ENCODE data around the gene THOC6. TPM values are rescaled to one million over a fixed set of nuclear protein-coding genes. Genes with fewer than 3 reads are reported as not detected.
"Not testable (repeated sequence)": the region's sequence is repeated elsewhere in the genome, so short reads cannot be mapped to it uniquely, and the experiment has no call there.

Gene THOC6
- total RNA-seq, 1 donor, result 28.1 TPM

GRCh38 chr16:3075523-3075915 is 51.7 kb downstream of the THOC6 start:
- DNase-seq (ENCODE audit: low read depth), result no peak
- no peak for TF ChIP-seq CTCF (IDR thresholded peaks at IDR 0.05; ENCODE audit: insufficient read depth, low read depth, low read length)
- no peak overlapping the region for H3K4me3 ChIP-seq (ENCODE audit: low read depth, low read length)

GRCh38 chr16:3075946-3076345 is 52.1 kb downstream of the THOC6 start:
- DNase-seq (ENCODE audit: low read depth); H3K4me3 ChIP-seq (ENCODE audit: low read depth, low read length): not testable (repeated sequence)

DNA sequence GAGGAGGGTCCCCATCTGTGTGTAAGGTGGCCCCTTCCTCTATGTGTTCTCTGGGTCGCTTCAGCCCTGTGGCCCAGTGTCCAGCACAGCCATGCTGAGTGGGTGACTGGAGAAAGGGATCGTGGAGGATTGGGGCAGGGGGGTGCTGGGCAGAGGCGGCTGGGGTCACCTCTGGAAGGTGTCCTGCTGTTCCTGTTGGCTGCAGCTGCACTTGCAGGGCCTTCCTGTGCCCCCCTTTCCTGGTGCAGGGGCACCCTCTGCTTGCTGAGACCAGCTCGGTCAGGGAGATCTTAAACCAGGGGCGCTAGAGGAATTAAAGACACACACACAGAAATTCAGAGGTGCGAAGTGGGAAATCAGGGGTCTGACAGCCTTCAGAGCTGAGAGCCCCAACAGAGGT is 52.7 kb downstream of the THOC6 start:
- no peak for TF ChIP-seq CTCF (IDR thresholded peaks at IDR 0.05; ENCODE audit: insufficient read depth, low read depth, low read length)
- H3K4me3 ChIP-seq (ENCODE audit: low read depth, low read length), result no peak overlapping the region
- no peak for DNase-seq (ENCODE audit: low read depth)

Small RNA genes lying within 50 kb of the gene (small RNA-seq; reads per million reads assigned to genes)
- gene LINC00514, result not detected

Other genes with a start within 250 kb of the THOC6 start
- 203 and 227 TPM in 2 replicates for gene ELOB, start 246.8 kb upstream of the THOC6 start, total RNA-seq
- not detected in 2 replicates for gene PRSS33, start 236.5 kb upstream of the THOC6 start, total RNA-seq
- not detected in 2 replicates for gene PRSS41, start 225.6 kb upstream of the THOC6 start, total RNA-seq
- 0.32 and 0.43 TPM in 2 replicates for gene PRSS21, start 206.8 kb upstream of the THOC6 start, total RNA-seq
- gene ZG16B, start 193.7 kb upstream of the THOC6 start, total RNA-seq, result 0.64 and 0.86 TPM in 2 replicates
- not detected in 2 replicates for gene PRSS22, start 165.9 kb upstream of the THOC6 start, total RNA-seq
- 47.1 and 62.5 TPM in 2 replicates for gene FLYWCH2, start 140.8 kb upstream of the THOC6 start, total RNA-seq
- 25.9 and 28.3 TPM in 2 replicates for gene FLYWCH1, start 112.1 kb upstream of the THOC6 start, total RNA-seq
- under 0.01 TPM in 1 of 2 replicates, not detected in the other for gene KREMEN2, start 59.8 kb upstream of the THOC6 start, total RNA-seq
- gene PAQR4, start 54.7 kb upstream of the THOC6 start, total RNA-seq, result 4.3 and 5.2 TPM in 2 replicates
- 6.9 and 8.4 TPM in 2 replicates for gene PKMYT1, start 43.6 kb upstream of the THOC6 start, total RNA-seq
- gene CLDN9, start 11.1 kb upstream of the THOC6 start, total RNA-seq, result not detected in 2 replicates
- not detected in 2 replicates for gene CLDN6, start 5.9 kb upstream of the THOC6 start, total RNA-seq
- 196 and 201 TPM in 2 replicates for gene TNFRSF12A, start 3.7 kb upstream of the THOC6 start, total RNA-seq
- gene HCFC1R1, start 93 bp upstream of the THOC6 start, total RNA-seq, result 28.1 and 31.9 TPM in 2 replicates
- gene BICDL2, start 12.9 kb downstream of the THOC6 start, total RNA-seq, result under 0.01 TPM in 1 of 2 replicates, not detected in the other
- under 0.01 TPM in 1 of 2 replicates, not detected in the other for gene MMP25, start 22.5 kb downstream of the THOC6 start, total RNA-seq
- 12.6 and 25.0 TPM in 2 replicates for gene IL32, start 41.6 kb downstream of the THOC6 start, total RNA-seq
- under 0.01 TPM in 1 of 2 replicates, not detected in the other for gene ZSCAN10, start 75.3 kb downstream of the THOC6 start, total RNA-seq
- 14.2 and 18.4 TPM in 2 replicates for gene ZNF205, start 88.6 kb downstream of the THOC6 start, total RNA-seq
- 3.5 and 5.5 TPM in 2 replicates for gene ZNF213, start 111.0 kb downstream of the THOC6 start, total RNA-seq
- gene OR1F1, start 164.2 kb downstream of the THOC6 start, total RNA-seq, result under 0.01 and 0.43 TPM in 2 replicates
- 10.0 and 11.2 TPM in 2 replicates for gene ZNF200, start 211.1 kb downstream of the THOC6 start, total RNA-seq
- under 0.01 TPM in 1 of 2 replicates, not detected in the other for gene MEFV, start 232.6 kb downstream of the THOC6 start, total RNA-seq